HepG2 (cell line): ENCODE measurements around the gene EFNA3. TPM values are rescaled to one million over a fixed set of nuclear protein-coding genes. Genes with fewer than 3 reads are reported as not detected.

Experiments
- BATF2 ChIP-seq: sonication (generic); formaldehyde crosslinking; IDR thresholded peaks from 2 replicates; pipeline ENCODE4 v1.8.0; 2022; ENCODE audit warnings: mild to moderate bottlenecking, missing genetic modification reagents, moderate library complexity
- DNMT1 ChIP-seq: sonication (generic); formaldehyde crosslinking; IDR thresholded peaks from 2 replicates; pipeline ENCODE4 v1.5.1; 2020; ENCODE audit warnings: mild to moderate bottlenecking, missing genetic modification reagents
- EP300 ChIP-seq, 3 experiments: sonication (generic) in 1 of 3; formaldehyde crosslinking in 1 of 3; IDR thresholded peaks; 2 replicates each; pipeline versions ENCODE4 v1.5.1 to v1.6.1; 2011 to 2020; ENCODE audit warnings: low read depth in 2 of 3, low read length in 2 of 3, borderline replicate concordance in 1 of 3, improper control_type of control experiment in 1 of 3, mild to moderate bottlenecking in 1 of 3, missing genetic modification reagents in 1 of 3, moderate library complexity in 1 of 3
- GMEB2 ChIP-seq: IDR thresholded peaks from 2 replicates; pipeline ENCODE4 v1.6.1; 2016; ENCODE audit warnings: missing biosample characterization, missing genetic modification reagents, low read depth
- HNF4G ChIP-seq, 2 experiments: sonication (generic) in 1 of 2; formaldehyde crosslinking in 1 of 2; IDR thresholded peaks; 2 replicates each; pipeline versions ENCODE4 v1.4.0 to v1.6.1; 2011 to 2020; ENCODE audit warnings: borderline replicate concordance in 2 of 2, low read depth in 2 of 2, mild to moderate bottlenecking in 2 of 2, low read length in 1 of 2, missing genetic modification reagents in 1 of 2, moderate library complexity in 1 of 2
- HNRNPL ChIP-seq: fragments of 200-400 bp; formaldehyde crosslinking; IDR thresholded peaks from 2 replicates; pipeline ENCODE4 v1.6.1; 2017; ENCODE audit warnings: mild to moderate bottlenecking, low read depth, low read length
- KMT2B ChIP-seq: IDR thresholded peaks from 2 replicates; pipeline ENCODE4 v1.6.1; 2016; ENCODE audit warnings: missing genetic modification reagents, missing compliant biosample characterization
- NR2F6 ChIP-seq, 2 experiments: IDR thresholded peaks; 2 replicates each; pipeline ENCODE4 v1.6.1; 2016; ENCODE audit warnings: antibody characterized with exemption in 1 of 2, mild to moderate bottlenecking in 1 of 2
- PLRG1 ChIP-seq: fragments of 450-650 bp; conservative IDR thresholded peaks from 2 replicates; pipeline ENCODE4 v1.6.1; 2016
- RBAK ChIP-seq: sonication (generic); formaldehyde crosslinking; IDR thresholded peaks from 2 replicates; pipeline ENCODE4 v1.5.1; 2020; ENCODE audit warnings: mild to moderate bottlenecking, missing genetic modification reagents
- SAP130 ChIP-seq: IDR thresholded peaks from 2 replicates; pipeline ENCODE4 v1.6.1; 2016; ENCODE audit warnings: low read depth
- SP140L ChIP-seq: sonication (generic); formaldehyde crosslinking; IDR thresholded peaks from 2 replicates; pipeline ENCODE4 v1.4.0; 2020; ENCODE audit warnings: missing genetic modification reagents, borderline replicate concordance
- SP2 ChIP-seq: sonication (generic); formaldehyde crosslinking; IDR thresholded peaks from 2 replicates; pipeline ENCODE4 v1.5.1; 2020; ENCODE audit warnings: mild to moderate bottlenecking, missing genetic modification reagents
- SUZ12 ChIP-seq: fragments of 150-350 bp; IDR thresholded peaks from 2 replicates; pipeline ENCODE4 v1.6.1; 2014; ENCODE audit warnings: low read depth, low read length
- THRA ChIP-seq: sonication (generic); formaldehyde crosslinking; IDR thresholded peaks from 2 replicates; pipeline ENCODE4 v1.4.0; 2020; ENCODE audit warnings: missing genetic modification reagents, borderline replicate concordance
- ZIK1 ChIP-seq: sonication (generic); formaldehyde crosslinking; IDR thresholded peaks from 2 replicates; pipeline ENCODE4 v1.5.0; 2020; ENCODE audit warnings: mild to moderate bottlenecking, low read depth, missing genetic modification reagents, borderline replicate concordance
- ZNF446 ChIP-seq: sonication (generic); formaldehyde crosslinking; IDR thresholded peaks from 2 replicates; pipeline ENCODE4 v1.5.0; 2020; ENCODE audit warnings: mild to moderate bottlenecking, missing genetic modification reagents
- ZNF543 ChIP-seq: sonication (generic); formaldehyde crosslinking; IDR thresholded peaks from 2 replicates; pipeline ENCODE4 v1.4.0; 2020; ENCODE audit warnings: mild to moderate bottlenecking, missing genetic modification reagents
- ZNF546 ChIP-seq: sonication (generic); formaldehyde crosslinking; conservative IDR thresholded peaks from 2 replicates; pipeline ENCODE4 v1.8.1; 2023; ENCODE audit warnings: mild to moderate bottlenecking, missing genetic modification reagents
- ZNF619 ChIP-seq: sonication (generic); formaldehyde crosslinking; IDR thresholded peaks from 2 replicates; pipeline ENCODE4 v1.4.0; 2020; ENCODE audit warnings: mild to moderate bottlenecking, missing genetic modification reagents
- ZNF841 ChIP-seq: sonication (generic); formaldehyde crosslinking; IDR thresholded peaks from 2 replicates; pipeline ENCODE4 v1.8.1; 2023; ENCODE audit warnings: missing genetic modification reagents, borderline replicate concordance
- polyA plus RNA-seq, 8 experiments: library from polyadenylated mRNA; depleted of rRNA in 3 of 8; stranded (reverse) in 7 of 8; unstranded in 1 of 8; fragments of >200 nt; fragmentation: Illumina TruSeq in 4 of 8; extraction: Trizol in 4 of 8; gene quantifications; 2 replicates each; pipeline versions ENCODE4 v1.2.1 to v1.2.3, GENCODE V29; 2011 to 2016; ENCODE audit warnings: low read depth in 4 of 8, missing spikeins in 1 of 8, mixed read lengths in 1 of 8; ENCODE audit not compliant: insufficient read depth in 1 of 8
- total RNA-seq, 5 experiments: library from RNA; depleted of rRNA; stranded (reverse); fragments of >200 nt; fragmentation: Illumina TruSeq; extraction: Trizol; gene quantifications; 2 replicates each; pipeline ENCODE4 v1.2.3, GENCODE V29; 2016; ENCODE audit warnings: low read depth in 1 of 5

EFNA3 gene
- total and polyA plus RNA-seq, 2 of the 13 experiments (the other 11 are each of a cell fraction or from before 2014, with no cell fraction given): 1.0 to 5.7 TPM

- peak; percentile 98 for TF ChIP-seq THRA
- peak; percentile 77; the same call in 1 of the 2 replicates for TF ChIP-seq ZIK1
- TF ChIP-seq SUZ12: no peak
- TF ChIP-seq BATF2: 0 out of 2 replicates have a peak, but pooled peaks have one; percentile 89
- no peak for TF ChIP-seq DNMT1 (CRISPR knock-in tag)
- peak; percentile 88 for TF ChIP-seq HNF4G (IDR thresholded peaks at IDR 0.05; ENCODE audit: borderline replicate concordance, low read depth, low read length)
- TF ChIP-seq HNF4G (CRISPR knock-in tag; IDR thresholded peaks at IDR 0.05; ENCODE audit: borderline replicate concordance, low read depth): peak; percentile 99
- peak; percentile 83 for TF ChIP-seq KMT2B (CRISPR knock-in tag)
- no peak for TF ChIP-seq PLRG1
- no peak for TF ChIP-seq ZNF841 (CRISPR knock-in tag)
- peak; percentile 67 to 84; a peak in 3 of 4 replicates for TF ChIP-seq EP300 (IDR thresholded peaks at IDR 0.05; ENCODE audit: low read depth in 2 of 2, low read length in 2 of 2)
- peak; percentile 82 for TF ChIP-seq EP300 (CRISPR knock-in tag; IDR thresholded peaks at IDR 0.05; ENCODE audit: borderline replicate concordance)
- peak; percentile 48 for TF ChIP-seq GMEB2
- TF ChIP-seq NR2F6 (IDR thresholded peaks at IDR 0.05): peak; percentile 90
- peak; percentile 98 for TF ChIP-seq NR2F6 (CRISPR knock-in tag; IDR thresholded peaks at IDR 0.05)
- 0 out of 2 replicates have a peak, but pooled peaks have one; percentile 29 for TF ChIP-seq ZNF546
- TF ChIP-seq RBAK (CRISPR knock-in tag): 0 out of 2 replicates have a peak, but pooled peaks have one; percentile 46
- no peak for TF ChIP-seq SP2 (CRISPR knock-in tag)
- TF ChIP-seq ZNF543 (CRISPR knock-in tag): peak; percentile 68
- peak; percentile 83; the same call in 1 of the 2 replicates for TF ChIP-seq ZNF619 (CRISPR knock-in tag)
- TF ChIP-seq SP140L: 0 out of 2 replicates have a peak, but pooled peaks have one; percentile 85
- TF ChIP-seq SAP130: peak; percentile 97
- no peak for TF ChIP-seq ZNF446 (CRISPR knock-in tag)
- TF ChIP-seq HNRNPL: peak; percentile 99
Observed at GRCh38 chr1:155125946-155126555, 47.4 kb downstream of the EFNA3 start (continued).
